Rectal smooth muscle tissue (tissue), 1 donor: ENCODE results near the gene DPEP2NB.
"Not testable (repeated sequence)": the region's sequence is repeated elsewhere in the genome, so short reads cannot be mapped to it uniquely, and the experiment has no call there.

Experiments used
- H3K27ac ChIP-seq: one replicate; pipeline ENCODE4 v1.7.0; 2013; ENCODE audit warnings: low read depth, low read length, inconsistent platforms
- H3K27me3 ChIP-seq: one replicate; pipeline ENCODE4 v1.7.0; 2013; ENCODE audit warnings: low read length; ENCODE audit not compliant: control insufficient read depth, insufficient read depth
- H3K36me3 ChIP-seq: one replicate; pipeline ENCODE4 v1.7.0; 2013; ENCODE audit warnings: low read length; ENCODE audit not compliant: control insufficient read depth, insufficient read depth
- H3K4me1 ChIP-seq: one replicate; pipeline ENCODE4 v1.7.0; 2013; ENCODE audit warnings: low read length; ENCODE audit not compliant: control insufficient read depth, insufficient read depth
- H3K4me3 ChIP-seq: one replicate; pipeline ENCODE4 v1.7.0; 2013; ENCODE audit warnings: low read length
- H3K9ac ChIP-seq: one replicate; pipeline ENCODE4 v1.7.0; 2013; ENCODE audit warnings: low read length

DPEP2NB gene

GRCh38 chr16:68035227-68035626 is 19.5 kb upstream of the DPEP2NB start:
- no peaks in the 10 kb centered on the region for H3K36me3 ChIP-seq
- H3K27me3 ChIP-seq: no peaks in the 10 kb centered on the region
- no peak overlapping the region for H3K4me3 ChIP-seq
- H3K27ac ChIP-seq: no peak overlapping the region
- H3K9ac ChIP-seq: no peak overlapping the region
- no peaks in the 10 kb centered on the region for H3K4me1 ChIP-seq

- Histone ChIP-seq H3K4me3 (no peak overlapping the region), H3K36me3 (no peaks in the 10 kb centered on the region), H3K27ac (no peak overlapping the region), H3K9ac (no peak overlapping the region), H3K27me3 (no peaks in the 10 kb centered on the region), H3K4me1 (no peaks in the 10 kb centered on the region)
These were observed 17.4 kb upstream of the DPEP2NB start for GRCh38 chr16:68033101-68033500.

GRCh38 chr16:68031951-68032350 is 16.2 kb upstream of the DPEP2NB start:
- H3K27me3 ChIP-seq: no peaks in the 10 kb centered on the region
- H3K36me3 ChIP-seq: no peaks in the 10 kb centered on the region
- no peaks in the 10 kb centered on the region for H3K4me1 ChIP-seq
- no peak overlapping the region for H3K9ac ChIP-seq
- H3K4me3 ChIP-seq: no peak overlapping the region
- no peak overlapping the region for H3K27ac ChIP-seq

- H3K4me3 ChIP-seq, H3K9ac ChIP-seq, H3K27me3 ChIP-seq, H3K27ac ChIP-seq, H3K4me1 ChIP-seq, H3K36me3 ChIP-seq: not testable (repeated sequence)
These were observed 14.4 kb upstream of the DPEP2NB start for GRCh38 chr16:68030108-68030507.

- Histone ChIP-seq H3K27me3 (no peaks in the 10 kb centered on the region), H3K27ac (no peak overlapping the region), H3K36me3 (no peaks in the 10 kb centered on the region), H3K4me3 (no peak overlapping the region), H3K9ac (no peak overlapping the region), H3K4me1 (no peaks in the 10 kb centered on the region)
These were observed 13.3 kb upstream of the DPEP2NB start for GRCh38 chr16:68028996-68029395.

GRCh38 chr16:68022728-68023537 is 7.2 kb upstream of the DPEP2NB start, which contains the start of the genes DDX28 and DUS2:
DDX28 (minus strand) TSS chr16:68023232; CDS start chr16:68023202, 30 bp downstream.
DUS2 (plus strand) TSS chr16:68023284; CDS start chr16:68038024, 14,740 bp downstream.
- no peaks in the 10 kb centered on the region for H3K27me3 ChIP-seq
- peak within 1 kb of the TSS; percentile 77 for H3K27ac ChIP-seq
- H3K4me1 ChIP-seq: peaks cover 7% of the 10 kb centered on the region
- peak within 1 kb of the TSS; percentile 99 for H3K4me3 ChIP-seq
- H3K9ac ChIP-seq: peak within 1 kb of the TSS; percentile 99
- H3K36me3 ChIP-seq: no peaks in the 10 kb centered on the region

- H3K36me3 ChIP-seq: no peaks in the 10 kb centered on the region
- peak overlapping the region; percentile 99 for H3K4me3 ChIP-seq
These were observed 6.6 kb upstream of the DPEP2NB start for GRCh38 chr16:68022278-68022727.

GRCh38 chr16:68021490-68021889 is 5.8 kb upstream of the DPEP2NB start:
- H3K4me1 ChIP-seq: peaks cover 7% of the 10 kb centered on the region
- H3K27ac ChIP-seq: no peak overlapping the region
- H3K4me3 ChIP-seq: no peak overlapping the region
- no peaks in the 10 kb centered on the region for H3K27me3 ChIP-seq
- no peak overlapping the region for H3K9ac ChIP-seq
- no peaks in the 10 kb centered on the region for H3K36me3 ChIP-seq

More at GRCh38 chr16:68022278-68022727, 6.6 kb upstream of the DPEP2NB start:
- Histone ChIP-seq H3K27me3 (no peaks in the 10 kb centered on the region), H3K27ac (peak overlapping the region; percentile 77), H3K4me1 (peaks cover 7% of the 10 kb centered on the region), H3K9ac (peak overlapping the region; percentile 74)

- no peaks in the 10 kb centered on the region for H3K27me3 ChIP-seq
- no peak overlapping the region for H3K9ac ChIP-seq
- H3K27ac ChIP-seq: no peak overlapping the region
- H3K4me3 ChIP-seq: no peak overlapping the region
- H3K4me1 ChIP-seq: peaks cover 7% of the 10 kb centered on the region
- no peaks in the 10 kb centered on the region for H3K36me3 ChIP-seq
These were observed 3.5 kb upstream of the DPEP2NB start for GRCh38 chr16:68019167-68019680.

- Histone ChIP-seq H3K4me1 (no peaks in the 10 kb centered on the region), H3K27ac (no peak overlapping the region), H3K9ac (no peak overlapping the region), H3K36me3 (no peaks in the 10 kb centered on the region), H3K27me3 (no peaks in the 10 kb centered on the region), H3K4me3 (no peak overlapping the region)
These were observed 2.3 kb downstream of the DPEP2NB start for GRCh38 chr16:68013440-68013839.

- H3K36me3 ChIP-seq, H3K9ac ChIP-seq, H3K4me1 ChIP-seq, H3K27me3 ChIP-seq, H3K27ac ChIP-seq, H3K4me3 ChIP-seq: not testable (repeated sequence)
These were observed 5.8 kb downstream of the DPEP2NB start for GRCh38 chr16:68009872-68010271.

GRCh38 chr16:68009157-68009735 is 6.5 kb downstream of the DPEP2NB start:
- Histone ChIP-seq H3K27me3 (no peaks in the 10 kb centered on the region), H3K27ac (no peak overlapping the region), H3K36me3 (no peaks in the 10 kb centered on the region), H3K4me1 (no peaks in the 10 kb centered on the region), H3K9ac (no peak overlapping the region), H3K4me3 (no peak overlapping the region)
